A673 (cell line): Measurements from ENCODE around the gene IQGAP3.

ENCODE experiments used
- CTCF ChIP-seq: fragments of 300-800, 200-600 bp; sonication (generic); conservative IDR thresholded peaks from 2 replicates; pipeline ENCODE4 v1.5.1; 2017; ENCODE audit warnings: low read depth, mild to moderate bottlenecking, antibody characterized with exemption, low read length, moderate library complexity, mixed read lengths
- EZH2 ChIP-seq: fragments of 200-600 bp; sonication (generic); IDR thresholded peaks from 2 replicates; pipeline ENCODE4 v1.6.1; 2017; ENCODE audit warnings: borderline replicate concordance, low read depth, mild to moderate bottlenecking, mixed read lengths, antibody characterized with exemption, low read length; ENCODE audit not compliant: poor library complexity, severe bottlenecking

GRCh38 chr1:156584813-156585212 lies 12.4 kb upstream of the IQGAP3 start:
- TF ChIP-seq CTCF (peak; percentile 56), EZH2 (no peak)
